8988T (cell line): ENCODE measurements around the gene CEP162.
"Not testable (repeated sequence)": the region's sequence is repeated elsewhere in the genome, so short reads cannot be mapped to it uniquely, and the experiment has no call there.

Experiments used
- DNase-seq: peaks from one replicate; pipeline ENCODE4 v3.0.0; 2011

CEP162 gene

GRCh38 chr6:84227434-84228197 lies at the start of gene CEP162:
CEP162 (minus strand) TSS chr6:84227643; CDS start chr6:84226393, 1,250 bp downstream.
- no peak for DNase-seq

- no peak for DNase-seq
These were observed 47.4 kb upstream of the CEP162 start for GRCh38 chr6:84274856-84275255.

GRCh38 chr6:84273048-84273809 lies 45.8 kb upstream of the CEP162 start:
- DNase-seq = no peak

GRCh38 chr6:84272298-84272697 lies 44.9 kb upstream of the CEP162 start:
- no peak for DNase-seq

GRCh38 chr6:84271061-84271716 lies 43.7 kb upstream of the CEP162 start:
- no peak for DNase-seq

- no peak for DNase-seq
These were observed 42.7 kb upstream of the CEP162 start for GRCh38 chr6:84269947-84270733.

- no peak for DNase-seq
These were observed 41.3 kb upstream of the CEP162 start for GRCh38 chr6:84268781-84269180.

GRCh38 chr6:84263557-84263956 lies 36.1 kb upstream of the CEP162 start:
- no peak for DNase-seq

GRCh38 chr6:84260926-84261325 lies 33.5 kb upstream of the CEP162 start:
- no peak for DNase-seq

- no peak for DNase-seq
These were observed 32.8 kb upstream of the CEP162 start for GRCh38 chr6:84260196-84260595.

- DNase-seq = no peak
These were observed 31.4 kb upstream of the CEP162 start for GRCh38 chr6:84258866-84259265.

GRCh38 chr6:84258268-84258667 lies 30.8 kb upstream of the CEP162 start:
- no peak for DNase-seq

- DNase-seq = no peak
These were observed 28.2 kb upstream of the CEP162 start for GRCh38 chr6:84255641-84256040.

- no peak for DNase-seq
These were observed 25.9 kb upstream of the CEP162 start for GRCh38 chr6:84253380-84253779.

- no peak for DNase-seq
These were observed 24.6 kb upstream of the CEP162 start for GRCh38 chr6:84251891-84252539.

GRCh38 chr6:84249724-84250123 lies 22.3 kb upstream of the CEP162 start:
- no peak for DNase-seq

- not testable (repeated sequence) for DNase-seq
These were observed 17.1 kb upstream of the CEP162 start for GRCh38 chr6:84244416-84245081.

GRCh38 chr6:84243240-84243639 lies 15.8 kb upstream of the CEP162 start:
- DNase-seq = no peak

- no peak for DNase-seq
These were observed 14.8 kb upstream of the CEP162 start for GRCh38 chr6:84242265-84242664.

- DNase-seq = no peak
These were observed 728 bp upstream of the CEP162 start for GRCh38 chr6:84228198-84228543.

- no peak for DNase-seq
These were observed 404 bp downstream of the CEP162 start for GRCh38 chr6:84227044-84227433.

- DNase-seq = no peak
These were observed 3.2 kb downstream of the CEP162 start for GRCh38 chr6:84224251-84224650.
